Stimulated activated CD4-positive, alpha-beta T cell treated with anti-CD3 and anti-CD28 coated beads, Interleukin-15, amount 100 ng/mL, for 1 hour (primary cell): ENCODE data around the gene PLXNA4.

Experiments
- DNase-seq, 2 donors: peaks; one replicate each; pipeline ENCODE4 v3.0.0-alpha.2; 2020; ENCODE audit warnings: low read depth in 1 of 2, low spot score in 1 of 2

Gene PLXNA4

GRCh38 chr7:132422502-132423111 lies 153.7 kb downstream of the PLXNA4 start:
- no peak for DNase-seq

- DNase-seq: no peak
These were observed 155.7 kb downstream of the PLXNA4 start for GRCh38 chr7:132420527-132420926.

- DNase-seq: no peak
These were observed 156.7 kb downstream of the PLXNA4 start for GRCh38 chr7:132419542-132419941.

GRCh38 chr7:132418840-132419239 lies 157.4 kb downstream of the PLXNA4 start:
- no peak for DNase-seq

GRCh38 chr7:132417103-132417906 lies 159.0 kb downstream of the PLXNA4 start:
- no peak for DNase-seq

GRCh38 chr7:132416395-132416794 lies 159.9 kb downstream of the PLXNA4 start:
- no peak for DNase-seq

GRCh38 chr7:132415259-132415658 lies 161.0 kb downstream of the PLXNA4 start:
- DNase-seq: no peak

- no peak for DNase-seq
These were observed 161.4 kb downstream of the PLXNA4 start for GRCh38 chr7:132414857-132415256.

- no peak for DNase-seq
These were observed 163.8 kb downstream of the PLXNA4 start for GRCh38 chr7:132412435-132412834.

- DNase-seq: no peak
These were observed 165.3 kb downstream of the PLXNA4 start for GRCh38 chr7:132410861-132411541.

- no peak for DNase-seq
These were observed 165.9 kb downstream of the PLXNA4 start for GRCh38 chr7:132410385-132410784.

GRCh38 chr7:132407764-132408163 lies 168.5 kb downstream of the PLXNA4 start:
- DNase-seq: no peak

GRCh38 chr7:132406039-132406438 lies 170.2 kb downstream of the PLXNA4 start:
- DNase-seq: no peak

GRCh38 chr7:132404261-132404660 lies 172.0 kb downstream of the PLXNA4 start:
- no peak for DNase-seq

GRCh38 chr7:132403465-132404110 lies 172.7 kb downstream of the PLXNA4 start:
- DNase-seq: no peak

- no peak for DNase-seq
These were observed 173.5 kb downstream of the PLXNA4 start for GRCh38 chr7:132402751-132403245.

GRCh38 chr7:132402096-132402495 lies 174.2 kb downstream of the PLXNA4 start:
- DNase-seq: no peak

GRCh38 chr7:132400561-132401142 lies 175.6 kb downstream of the PLXNA4 start:
- no peak for DNase-seq

- no peak for DNase-seq
These were observed 176.9 kb downstream of the PLXNA4 start for GRCh38 chr7:132399367-132399766.

GRCh38 chr7:132398253-132398925 lies 177.9 kb downstream of the PLXNA4 start:
- DNase-seq: no peak

GRCh38 chr7:132397070-132397469 lies 179.2 kb downstream of the PLXNA4 start:
- no peak for DNase-seq
